Activated CD4-positive, alpha-beta T cell treated with anti-CD3 and anti-CD28 coated beads, Interleukin-10, Interleukin-2, amounts not matched to agents 100 ng/mL and 50 ng/mL, durations not matched to agents 16 hours and 8 hours (primary cell): ENCODE data around the gene WDFY2.
"Not testable (repeated sequence)": the region's sequence is repeated elsewhere in the genome, so short reads cannot be mapped to it uniquely, and the experiment has no call there.

Experiments
- DNase-seq: peaks from one replicate; pipeline ENCODE4 v3.0.0-alpha.2; 2020

WDFY2 gene

DNA sequence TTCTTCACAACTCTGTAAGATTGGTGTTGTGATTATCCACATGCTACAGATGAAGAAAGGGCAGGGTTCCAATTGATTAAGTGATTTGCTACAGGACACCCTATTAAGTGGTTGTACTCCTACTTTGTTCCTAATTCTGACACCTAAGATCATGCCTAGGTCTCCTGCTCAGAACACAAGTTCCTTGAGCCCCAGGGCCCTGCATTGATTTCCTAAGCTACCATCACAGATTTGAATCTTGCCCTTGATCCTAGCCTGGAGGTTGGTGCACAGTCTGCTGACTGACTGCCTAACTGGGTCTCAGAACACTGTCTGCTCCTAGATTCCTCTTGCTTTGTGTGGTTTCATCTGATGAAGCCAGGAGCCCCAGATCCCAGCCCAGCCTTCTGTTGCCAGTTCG is 19.6 kb upstream of the WDFY2 start:
- DNase-seq, result no peak

- not testable (repeated sequence) for DNase-seq
Measured at GRCh38 chr13:51569001-51569400, 15.3 kb upstream of the WDFY2 start.

DNA sequence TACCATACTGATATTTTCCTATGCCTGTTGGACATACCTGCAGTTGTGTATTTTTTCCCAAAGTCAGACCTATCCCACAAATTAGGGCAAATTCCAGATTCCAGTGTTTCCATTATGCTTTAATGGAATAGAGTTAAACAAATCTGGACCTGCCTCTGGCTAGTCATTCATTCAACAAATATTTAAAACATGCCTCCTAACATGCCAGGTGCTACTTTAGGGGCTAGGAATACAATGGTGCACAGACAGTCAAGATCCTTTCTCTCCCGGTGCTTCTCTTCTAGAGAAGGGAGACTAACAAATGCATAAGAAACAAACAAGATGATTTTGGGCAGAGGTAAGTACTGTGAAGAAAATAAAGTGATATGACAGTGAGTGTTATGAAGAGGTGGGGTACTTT is 7.5 kb upstream of the WDFY2 start:
- DNase-seq, result no peak

GRCh38 chr13:51577690-51578089 is 6.6 kb upstream of the WDFY2 start:
- no peak for DNase-seq

- no peak for DNase-seq
Measured at GRCh38 chr13:51579676-51580075, 4.6 kb upstream of the WDFY2 start.

- DNase-seq, result no peak
Measured at GRCh38 chr13:51581148-51581820, 3.0 kb upstream of the WDFY2 start.

DNA sequence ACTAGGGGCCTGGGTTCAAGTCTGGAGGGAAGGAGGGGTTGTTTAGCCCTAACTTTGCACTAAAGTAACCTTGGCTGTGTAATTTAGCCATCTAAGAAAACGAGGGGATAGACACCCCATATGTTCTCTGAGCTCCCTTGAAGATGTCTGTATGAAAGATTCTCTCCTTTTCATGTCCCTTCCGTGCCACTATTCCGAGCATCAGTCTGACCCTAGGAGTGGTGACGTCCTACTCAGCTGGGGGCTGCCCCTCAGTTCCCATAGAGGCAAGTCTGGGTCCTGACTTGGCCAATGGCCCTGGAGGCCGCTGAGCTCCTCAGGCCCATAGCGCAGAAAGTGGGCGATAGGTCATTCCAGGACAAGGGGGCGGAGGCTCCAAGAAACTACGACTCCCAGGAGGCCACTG is 790 bp upstream of the WDFY2 start:
- DNase-seq, result no peak

DNA sequence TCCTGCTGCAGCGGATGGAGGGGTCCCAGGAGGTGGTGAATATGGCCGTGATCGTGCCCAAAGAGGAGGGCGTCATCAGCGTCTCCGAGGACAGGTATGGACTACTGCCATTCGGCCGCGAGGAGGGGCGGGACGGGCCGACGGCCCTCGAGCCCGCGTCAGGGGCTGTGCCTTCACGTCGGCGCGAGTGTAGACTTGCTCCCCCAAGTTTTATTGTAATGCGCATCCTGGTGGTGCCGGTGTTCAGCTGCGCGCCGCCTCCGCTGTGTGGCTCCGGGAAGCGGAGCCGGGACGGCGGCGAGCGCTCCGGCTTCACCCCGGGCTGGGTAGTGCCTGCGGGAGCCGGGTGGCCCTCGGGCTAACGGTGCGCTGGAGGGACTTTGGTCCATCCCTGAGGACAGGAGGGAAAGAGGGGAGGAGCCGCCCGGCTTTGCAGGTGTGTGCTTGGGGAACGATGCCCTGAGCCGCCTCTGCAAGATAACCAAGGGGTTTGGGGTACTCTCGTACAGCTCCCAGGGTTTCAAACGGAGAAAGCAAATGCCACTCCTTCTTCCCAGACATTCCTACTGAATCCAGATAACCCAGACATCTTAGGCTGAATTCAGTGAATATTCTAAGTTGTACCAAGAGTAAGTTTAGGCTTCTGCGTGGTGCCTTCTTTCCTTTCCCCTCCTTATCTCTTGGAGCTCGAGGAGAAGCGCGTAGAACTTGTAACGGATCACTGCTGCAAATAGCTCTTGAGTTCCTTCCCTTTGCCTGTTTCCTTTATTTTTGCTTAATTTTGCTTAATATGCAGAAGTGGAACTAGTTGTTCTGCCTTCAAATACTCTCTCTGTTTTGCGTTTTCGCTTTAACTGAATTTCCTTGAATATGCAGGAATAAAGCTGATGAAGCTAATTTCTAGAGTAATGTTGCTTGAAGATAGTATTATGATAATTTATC is 740 bp downstream of the WDFY2 start:
- peak; percentile 80 for DNase-seq

DNA sequence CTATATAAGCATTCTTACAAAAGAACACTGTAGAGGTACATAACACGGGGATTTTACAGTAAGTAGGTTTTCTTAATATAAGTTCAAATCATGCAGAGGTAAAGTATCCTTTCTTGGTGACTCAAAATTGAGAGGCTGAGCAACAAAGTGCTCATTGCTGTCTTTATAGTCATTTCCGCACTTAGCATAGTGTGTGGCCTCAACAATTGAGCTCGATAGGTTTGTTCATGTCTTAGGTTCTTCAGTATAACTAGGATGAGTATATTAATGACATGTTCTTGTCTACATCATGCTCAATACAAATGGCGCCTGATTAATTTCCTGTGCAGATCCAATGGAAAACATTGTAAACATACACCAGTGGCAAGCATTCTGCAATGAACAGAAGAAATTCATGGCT is 1.4 kb downstream of the WDFY2 start:
- peak; percentile 75 for DNase-seq

DNA sequence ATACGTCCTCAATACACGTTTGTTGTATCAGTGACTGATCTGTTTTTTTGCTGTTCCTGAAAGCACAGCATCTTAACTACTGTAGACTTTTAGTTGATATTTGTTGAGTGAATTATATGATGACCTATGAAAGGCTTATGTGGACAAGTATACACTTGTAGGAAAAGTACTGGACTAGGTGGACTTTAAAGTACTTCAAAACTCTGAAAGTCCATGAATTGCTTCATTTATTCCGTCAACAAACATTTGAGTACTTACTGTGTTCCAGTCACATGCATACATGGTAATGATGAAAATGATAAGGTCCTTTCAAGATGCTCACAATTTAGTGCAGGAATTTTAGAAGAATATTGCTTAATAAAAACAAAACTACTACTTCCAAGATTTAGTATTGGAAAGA is 3.1 kb downstream of the WDFY2 start:
- DNase-seq, result no peak

- DNase-seq, result no peak
Measured at GRCh38 chr13:51588406-51588949, 4.2 kb downstream of the WDFY2 start.

GRCh38 chr13:51589793-51590192 is 5.5 kb downstream of the WDFY2 start:
- DNase-seq, result no peak

GRCh38 chr13:51590231-51590970 is 6.1 kb downstream of the WDFY2 start:
- DNase-seq, result no peak

- DNase-seq, result no peak
Measured at GRCh38 chr13:51590971-51591627, 6.8 kb downstream of the WDFY2 start.

GRCh38 chr13:51591938-51592337 is 7.7 kb downstream of the WDFY2 start:
- DNase-seq, result not testable (repeated sequence)

DNA sequence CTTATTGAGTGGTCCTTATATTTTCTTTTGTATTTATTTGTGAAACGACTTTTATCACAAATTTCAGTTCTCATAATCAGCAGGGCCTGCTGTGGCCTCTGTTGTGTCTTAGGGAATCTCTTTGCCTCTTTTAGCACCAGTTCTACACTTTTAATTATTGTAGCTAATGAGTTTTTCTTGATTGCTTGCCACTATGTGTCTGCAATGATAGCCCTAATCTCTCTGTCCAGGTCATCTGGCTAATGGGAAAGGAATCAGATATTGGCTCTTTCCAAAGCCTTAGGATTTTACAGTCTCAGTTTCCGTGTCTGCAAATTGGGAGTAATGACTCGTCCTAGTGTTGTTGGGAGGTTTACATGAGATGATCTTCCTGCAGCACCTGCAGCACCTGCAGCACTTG is 10.2 kb downstream of the WDFY2 start:
- DNase-seq, result no peak

DNA sequence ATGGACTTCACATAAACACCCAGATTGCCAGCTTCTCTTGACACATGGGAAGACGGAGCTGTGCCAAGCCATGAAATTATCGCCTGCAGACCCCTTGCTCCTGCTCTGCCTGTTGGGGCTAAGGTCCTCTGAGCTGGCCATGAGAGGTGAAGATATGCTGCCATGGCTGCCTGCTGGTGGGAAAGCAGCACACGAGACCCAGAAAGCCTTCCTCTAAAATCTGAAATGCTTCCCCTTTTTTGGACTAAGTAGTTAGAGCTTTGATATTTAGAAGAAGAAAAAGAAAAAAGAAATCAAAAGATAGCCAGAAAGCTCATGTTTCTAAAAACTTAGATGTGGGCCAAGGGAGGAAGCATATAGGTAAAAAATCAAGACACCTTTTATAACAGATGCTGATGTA is 11.2 kb downstream of the WDFY2 start:
- no peak for DNase-seq

- no peak for DNase-seq
Measured at GRCh38 chr13:51596541-51596940, 12.3 kb downstream of the WDFY2 start.

DNA sequence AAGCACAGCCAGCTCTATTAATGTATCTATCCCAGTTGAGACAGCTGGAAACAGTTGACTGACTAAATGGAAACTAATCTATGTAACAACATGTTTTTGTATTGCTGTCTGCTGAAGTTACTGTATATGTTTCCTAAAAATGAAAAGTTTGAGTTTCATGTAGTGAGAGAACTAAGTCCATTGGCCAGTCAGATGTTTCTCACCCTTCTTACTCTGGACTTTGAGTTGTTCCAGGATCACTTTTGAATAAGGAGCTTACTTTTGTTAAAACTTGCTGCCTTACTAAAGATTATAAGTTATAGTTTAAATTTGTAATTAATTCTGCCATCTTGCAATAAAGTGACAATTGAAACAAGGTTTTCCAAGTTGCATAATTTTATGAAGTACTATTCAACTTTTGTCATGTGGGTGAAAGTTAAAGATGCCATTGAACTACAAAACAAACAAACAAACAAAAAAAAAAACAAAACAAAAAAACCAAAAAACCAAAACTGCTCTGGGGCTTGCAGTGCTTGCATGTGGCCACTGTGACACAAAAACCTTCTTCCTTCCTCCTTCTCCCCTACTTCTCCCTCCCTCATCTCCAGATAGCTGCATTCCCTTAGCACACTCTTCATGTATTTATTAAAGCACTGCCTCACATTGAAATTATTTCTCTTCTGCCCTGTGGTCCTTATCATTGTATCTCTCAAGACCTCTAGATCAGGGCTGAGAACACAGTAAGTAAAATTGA is 15.3 kb downstream of the WDFY2 start:
- DNase-seq, result no peak

DNA sequence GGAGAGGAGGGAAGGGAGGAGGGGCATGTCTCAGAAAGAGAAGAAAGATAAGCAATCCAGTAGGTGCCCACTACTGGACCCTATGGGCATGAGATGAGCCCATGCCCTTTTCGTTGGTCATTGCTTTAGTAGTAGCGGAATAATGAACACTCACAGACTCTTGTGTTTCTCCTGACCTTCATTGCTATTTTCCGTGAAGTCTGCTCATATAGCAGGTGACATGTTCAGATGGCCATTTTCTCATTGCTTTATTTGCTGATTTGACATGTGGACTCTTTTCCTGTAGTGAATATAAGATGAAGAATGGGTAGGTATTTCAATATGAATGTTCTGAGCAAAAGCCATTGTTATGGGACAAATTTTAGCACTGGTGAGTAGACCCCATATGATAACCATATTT is 16.4 kb downstream of the WDFY2 start:
- no peak for DNase-seq

- DNase-seq, result no peak
Measured at GRCh38 chr13:51601601-51602565, 17.6 kb downstream of the WDFY2 start.
